Calu3 (cell line): ENCODE data around the gene MFN2. TPM values are rescaled to one million over a fixed set of nuclear protein-coding genes. Genes with fewer than 3 reads are reported as not detected.

Experiments
- Bru-seq: library from RNA; stranded (reverse); fragments of 400-500 nt; gene quantifications from one replicate; lab custom pipeline; 2021; lab: Mats Ljungman, UMichigan
- BruChase-seq, 2 experiments: library from RNA; stranded (reverse); fragments of 400-500 nt; gene quantifications; one replicate each; lab custom pipeline; 2021; lab: Mats Ljungman, UMichigan
- BruUV-seq: library from RNA; stranded (reverse); fragments of 400-500 nt; replicated peaks from 2 replicates; lab custom pipeline; 2021; lab: Mats Ljungman, UMichigan
- CTCF ChIA-PET: fragments of 300-600 bp; sonication (Branson Sonifier 250); formaldehyde crosslinking; loops from one replicate; lab custom pipeline; 2022; ENCODE audit warnings: antibody characterized with exemption; lab: Charles Lee
- DNase-seq: peaks from one replicate; pipeline ENCODE4 v3.0.0; 2022
- H3K27ac Mint-ChIP-seq: one replicate; pipeline ENCODE4 v1.8.0; 2022; ENCODE audit warnings: mixed read lengths; ENCODE audit not compliant: unreplicated experiment
- H3K27me3 Mint-ChIP-seq: one replicate; pipeline ENCODE4 v1.8.0; 2022; ENCODE audit warnings: mixed read lengths; ENCODE audit not compliant: unreplicated experiment
- H3K36me3 Mint-ChIP-seq: one replicate; pipeline ENCODE4 v1.8.0; 2022; ENCODE audit warnings: mild to moderate bottlenecking, moderate library complexity, mixed read lengths; ENCODE audit not compliant: insufficient read depth, unreplicated experiment
- H3K4me1 Mint-ChIP-seq: one replicate; pipeline ENCODE4 v1.8.0; 2022; ENCODE audit warnings: mild to moderate bottlenecking, low read depth, mixed read lengths; ENCODE audit not compliant: unreplicated experiment
- H3K4me3 Mint-ChIP-seq: one replicate; pipeline ENCODE4 v1.8.0; 2022; ENCODE audit warnings: mild to moderate bottlenecking, low read depth, moderate library complexity, mixed read lengths; ENCODE audit not compliant: unreplicated experiment
- H3K9me3 Mint-ChIP-seq: one replicate; pipeline ENCODE4 v1.8.0; 2022; ENCODE audit warnings: low read depth, mixed read lengths; ENCODE audit not compliant: unreplicated experiment
- intact Hi-C: fragments of 100-400 bp; cut with micrococcal nuclease; formaldehyde crosslinking; loops from one replicate; pipeline ENCODE4 v1.10.0; 2022; ENCODE audit not compliant: unreplicated experiment
- long read RNA-seq: library from polyadenylated mRNA; stranded (forward); transcript quantifications from one replicate; pipeline ENCODE4 v2.0.0, GENCODE V29; 2022
- total RNA-seq: library from RNA; stranded (reverse); gene quantifications from 2 replicates; pipeline ENCODE4 v1.2.3, GENCODE V29; 2022
- TF ChIP-seq, protein P1 (sequence below): fragments of 200-600 bp; IDR thresholded peaks from one replicate; pipeline ENCODE4 v1.8.0; 2022; ENCODE audit warnings: antibody characterized with exemption; ENCODE audit not compliant: unreplicated experiment

Gene MFN2
- total RNA-seq = 61.8 and 66.5 TPM in 2 replicates
- percentile 73 among the genes with signal in this experiment for Bru-seq, nascent RNA
- BruChase-seq, experiment 1, labeled RNA remaining after a 6-hour chase = percentile 87 among the genes with signal in this experiment
- percentile 77 among the genes with signal in this experiment for BruChase-seq, experiment 2, labeled RNA remaining after a 2-hour chase
- long read RNA-seq, full-length matches to known transcripts = 35 of 70 reads
- long read RNA-seq, partial matches to known transcripts = 24 of 70 reads
- long read RNA-seq, other reads (novel, unspliced or antisense) = 11 of 70 reads

GRCh38 chr1:11979851-11980675 lies at the start of gene MFN2:
TSS of gene MFN2 (plus strand) at chr1:11980444. CDS start at chr1:11989169, 8,725 bp downstream.
- intact Hi-C loops = no loop called here
- Mint-ChIP-seq H3K27me3 (no peaks in the 10 kb centered on the region), H3K36me3 (peaks cover 52% of the 10 kb centered on the region), H3K9me3 (no peaks in the 10 kb centered on the region), H3K4me1 (peaks cover 36% of the 10 kb centered on the region), H3K4me3 (peak within 1 kb of the TSS; percentile 88), H3K27ac (peak within 1 kb of the TSS; percentile 91)
- DNase-seq = peak; percentile 94
- CTCF ChIA-PET = interaction anchor here (0.5 to 1.7 kb wide), 3 partner anchors 10 to 51 kb away, joined by 3 to 7 read pairs (median 6); no protein-coding TSS in a partner anchor
- TF ChIP-seq, protein P1, sequence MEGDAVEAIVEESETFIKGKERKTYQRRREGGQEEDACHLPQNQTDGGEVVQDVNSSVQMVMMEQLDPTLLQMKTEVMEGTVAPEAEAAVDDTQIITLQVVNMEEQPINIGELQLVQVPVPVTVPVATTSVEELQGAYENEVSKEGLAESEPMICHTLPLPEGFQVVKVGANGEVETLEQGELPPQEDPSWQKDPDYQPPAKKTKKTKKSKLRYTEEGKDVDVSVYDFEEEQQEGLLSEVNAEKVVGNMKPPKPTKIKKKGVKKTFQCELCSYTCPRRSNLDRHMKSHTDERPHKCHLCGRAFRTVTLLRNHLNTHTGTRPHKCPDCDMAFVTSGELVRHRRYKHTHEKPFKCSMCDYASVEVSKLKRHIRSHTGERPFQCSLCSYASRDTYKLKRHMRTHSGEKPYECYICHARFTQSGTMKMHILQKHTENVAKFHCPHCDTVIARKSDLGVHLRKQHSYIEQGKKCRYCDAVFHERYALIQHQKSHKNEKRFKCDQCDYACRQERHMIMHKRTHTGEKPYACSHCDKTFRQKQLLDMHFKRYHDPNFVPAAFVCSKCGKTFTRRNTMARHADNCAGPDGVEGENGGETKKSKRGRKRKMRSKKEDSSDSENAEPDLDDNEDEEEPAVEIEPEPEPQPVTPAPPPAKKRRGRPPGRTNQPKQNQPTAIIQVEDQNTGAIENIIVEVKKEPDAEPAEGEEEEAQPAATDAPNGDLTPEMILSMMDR = no peak
- no TSS peak for BruUV-seq

- Mint-ChIP-seq H3K27ac (no peak overlapping the region), H3K27me3 (no peaks in the 10 kb centered on the region), H3K4me3 (no peak overlapping the region), H3K4me1 (peaks cover 9% of the 10 kb centered on the region), H3K36me3 (peaks cover 21% of the 10 kb centered on the region), H3K9me3 (no peaks in the 10 kb centered on the region)
- no peak for DNase-seq
- intact Hi-C loops = no loop called here
- CTCF ChIA-PET = no interaction called here
- BruUV-seq = no TSS peak
- TF ChIP-seq, protein P1 = no peak
Observed at GRCh38 chr1:11930571-11931445, 49.4 kb upstream of the MFN2 start.

DNA sequence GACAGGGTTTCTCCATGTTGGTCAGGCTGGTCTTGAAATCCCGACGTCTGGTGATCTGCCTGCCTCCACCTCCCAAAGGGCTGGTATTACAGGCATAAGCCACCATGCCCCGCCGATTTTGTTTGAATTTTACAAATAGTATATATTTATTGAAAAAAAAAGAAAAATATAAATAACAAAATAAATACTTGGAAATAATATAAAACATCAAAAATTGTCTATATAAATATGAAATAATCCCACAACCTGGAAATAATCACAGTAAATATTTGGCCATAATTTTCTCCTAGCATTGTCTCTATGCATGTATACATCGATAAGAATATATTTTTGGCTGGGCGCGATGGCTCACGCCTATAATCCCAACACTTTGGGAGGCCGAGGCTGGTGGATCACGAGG lies 48.4 kb upstream of the MFN2 start:
- Mint-ChIP-seq H3K4me1 (peaks cover 5% of the 10 kb centered on the region), H3K9me3 (no peaks in the 10 kb centered on the region), H3K27ac (no peak overlapping the region), H3K36me3 (peaks cover 11% of the 10 kb centered on the region), H3K4me3 (no peak overlapping the region), H3K27me3 (no peaks in the 10 kb centered on the region)
- TF ChIP-seq, protein P1 = no peak
- DNase-seq = no peak
- CTCF ChIA-PET = interaction anchor here (0.7 kb wide), 1 partner anchor 669 kb away, joined by 3 read pairs; no protein-coding TSS in a partner anchor
- no TSS peak for BruUV-seq
- intact Hi-C loops = no loop called here
